NOMO-1 (cell line): ENCODE results near the gene GNB5.
"Not testable (repeated sequence)": the region's sequence is repeated elsewhere in the genome, so short reads cannot be mapped to it uniquely, and the experiment has no call there.

Source experiments
- DNase-seq, 2 experiments: peaks; one replicate each; lab custom pipeline; 2025; ENCODE audit not compliant: unreplicated experiment in 2 of 2; lab: John Stamatoyannopoulos, UW

The GNB5 gene

GRCh38 chr15:52171807-52172206 lies 19.4 kb downstream of the GNB5 start:
- DNase-seq, result no peak

- no peak for DNase-seq
These were observed 19.8 kb downstream of the GNB5 start for GRCh38 chr15:52171386-52171785.

- DNase-seq, result not testable (repeated sequence)
These were observed 21.0 kb downstream of the GNB5 start for GRCh38 chr15:52170199-52170598.

- not testable (repeated sequence) for DNase-seq
These were observed 25.6 kb downstream of the GNB5 start for GRCh38 chr15:52165494-52166131.

GRCh38 chr15:52164631-52165265 lies 26.4 kb downstream of the GNB5 start:
- DNase-seq, result peak in 1 of 2 experiments; percentile 13

GRCh38 chr15:52163321-52164190 lies 27.6 kb downstream of the GNB5 start:
- no peak for DNase-seq

GRCh38 chr15:52162876-52163275 lies 28.3 kb downstream of the GNB5 start:
- no peak for DNase-seq

GRCh38 chr15:52162260-52162659 lies 28.9 kb downstream of the GNB5 start:
- DNase-seq, result no peak

GRCh38 chr15:52161406-52161966 lies 29.7 kb downstream of the GNB5 start:
- DNase-seq, result no peak

GRCh38 chr15:52159645-52160044 lies 31.5 kb downstream of the GNB5 start:
- DNase-seq, result no peak

- DNase-seq, result no peak
These were observed 33.0 kb downstream of the GNB5 start for GRCh38 chr15:52158084-52158765.

GRCh38 chr15:52155878-52156277 lies 35.3 kb downstream of the GNB5 start:
- DNase-seq, result no peak

GRCh38 chr15:52154896-52155865 lies 36.0 kb downstream of the GNB5 start:
- no peak for DNase-seq

- DNase-seq, result no peak
These were observed 37.0 kb downstream of the GNB5 start for GRCh38 chr15:52153900-52154895.

- DNase-seq, result no peak
These were observed 39.8 kb downstream of the GNB5 start for GRCh38 chr15:52151353-52151752.

GRCh38 chr15:52150871-52151270 lies 40.3 kb downstream of the GNB5 start:
- no peak for DNase-seq

GRCh38 chr15:52150043-52150825 lies 41.0 kb downstream of the GNB5 start:
- DNase-seq, result no peak

- no peak for DNase-seq
These were observed 42.8 kb downstream of the GNB5 start for GRCh38 chr15:52148403-52148802.
